Thoracic aorta (tissue), 2 donors: ENCODE data around the gene DDI2. TPM values are rescaled to one million over a fixed set of nuclear protein-coding genes. Genes with fewer than 3 reads are reported as not detected.

Source experiments
- ATAC-seq: fragments of 150-250 bp; one replicate; pipeline ENCODE4 v1.8.0; 2017; ENCODE audit warnings: low read depth; ENCODE audit not compliant: insufficient number of reproducible peaks, low FRiP score
- DNase-seq: peaks from one replicate; pipeline ENCODE4 v3.0.0-alpha.2; 2020; ENCODE audit warnings: low spot score
- H3K27ac ChIP-seq, 2 donors: fragments of 200-600 bp; sonication (generic); 1 replicate in 1 of 2; 2 replicates in 1 of 2; pipeline ENCODE4 v1.5.1; 2016; ENCODE audit warnings: mild to moderate bottlenecking in 2 of 2, moderate library complexity in 2 of 2
- H3K27me3 ChIP-seq: fragments of 200-600 bp; sonication (generic); replicated peaks from 2 replicates; pipeline ENCODE4 v1.6.0; 2016; ENCODE audit warnings: mild to moderate bottlenecking; ENCODE audit not compliant: insufficient read depth
- H3K36me3 ChIP-seq: fragments of 200-600 bp; sonication (generic); one replicate; pipeline ENCODE4 v1.5.1; 2016
- H3K4me1 ChIP-seq, 2 donors: fragments of 200-600 bp; sonication (generic); 1 replicate in 1 of 2; 2 replicates in 1 of 2; pipeline versions ENCODE4 v1.5.1 to v1.6.0; 2016; ENCODE audit warnings: low read depth in 2 of 2, mild to moderate bottlenecking in 1 of 2; ENCODE audit not compliant: control insufficient read depth in 1 of 2
- H3K4me3 ChIP-seq: fragments of 200-600 bp; sonication (generic); 2 replicates; pipeline ENCODE4 v1.5.1; 2016; ENCODE audit warnings: mild to moderate bottlenecking
- H3K9me3 ChIP-seq: fragments of 200-600 bp; sonication (generic); 2 replicates; pipeline ENCODE4 v1.5.1; 2016
- CTCF ChIP-seq: fragments of 200-600 bp; sonication (generic); IDR thresholded peaks from one replicate; pipeline ENCODE4 v1.5.1; 2019; ENCODE audit warnings: antibody characterized with exemption
- total RNA-seq, 2 donors: library from RNA; depleted of rRNA; stranded (reverse); fragments of >200 nt; gene quantifications; one replicate each; pipeline versions ENCODE4 v1.1.0 to v1.2.3, GENCODE V29; 2016

DDI2 gene
- total RNA-seq, 2 donors from 2014 or later, result 19.6 to 37.5 TPM

GRCh38 chr1:15620902-15621682, 3.8 kb downstream of the DDI2 start:
- H3K9me3 ChIP-seq, result no peaks in the 10 kb centered on the region
- H3K4me1 ChIP-seq, result peaks cover 20 to 53% of the 10 kb centered on the region in 2 donors
- ATAC-seq (no peak), DNase-seq (no peak)
- H3K27me3 ChIP-seq, result no peaks in the 10 kb centered on the region
- no peak overlapping the region for H3K4me3 ChIP-seq
- TF ChIP-seq CTCF, result no peak
- no peaks in the 10 kb centered on the region for H3K36me3 ChIP-seq
- no peak overlapping the region for H3K27ac ChIP-seq

GRCh38 chr1:15621975-15622374, 4.7 kb downstream of the DDI2 start:
- Histone ChIP-seq H3K4me3 (no peak overlapping the region), H3K27ac (no peak overlapping the region), H3K9me3 (no peaks in the 10 kb centered on the region), H3K27me3 (no peaks in the 10 kb centered on the region), H3K4me1 (peaks cover 15 to 45% of the 10 kb centered on the region in 2 donors), H3K36me3 (peaks cover 5% of the 10 kb centered on the region)
- no peak for TF ChIP-seq CTCF
- ATAC-seq (no peak), DNase-seq (no peak)

- H3K4me3 ChIP-seq, result no peak overlapping the region
- ATAC-seq (no peak), DNase-seq (no peak)
- TF ChIP-seq CTCF, result no peak
- H3K27ac ChIP-seq, result no peak overlapping the region
- no peaks in the 10 kb centered on the region for H3K9me3 ChIP-seq
- no peaks in the 10 kb centered on the region for H3K27me3 ChIP-seq
- peaks cover 10% of the 10 kb centered on the region for H3K36me3 ChIP-seq
- peaks cover 15 to 51% of the 10 kb centered on the region in 2 donors for H3K4me1 ChIP-seq
Observed at GRCh38 chr1:15622712-15623373, 5.6 kb downstream of the DDI2 start.

- no peak for ATAC-seq
- TF ChIP-seq CTCF, result no peak
- H3K36me3 ChIP-seq, result peaks cover 10% of the 10 kb centered on the region
- H3K4me3 ChIP-seq, result no peak overlapping the region
- no peaks in the 10 kb centered on the region for H3K27me3 ChIP-seq
- no peaks in the 10 kb centered on the region for H3K9me3 ChIP-seq
- H3K27ac ChIP-seq, result no peak overlapping the region
- DNase-seq, result no peak
- peaks cover 15 to 50% of the 10 kb centered on the region in 2 donors for H3K4me1 ChIP-seq
Observed at GRCh38 chr1:15623435-15623834, 6.2 kb downstream of the DDI2 start.

GRCh38 chr1:15624133-15624714, 7.0 kb downstream of the DDI2 start:
- ATAC-seq, result no peak
- Histone ChIP-seq H3K27ac (no peak overlapping the region), H3K9me3 (no peaks in the 10 kb centered on the region), H3K4me3 (no peak overlapping the region), H3K36me3 (peaks cover 10% of the 10 kb centered on the region), H3K27me3 (no peaks in the 10 kb centered on the region), H3K4me1 (peaks cover 11 to 42% of the 10 kb centered on the region in 2 donors)
- DNase-seq, result no peak
- no peak for TF ChIP-seq CTCF
